NCI-H1436 treated with DMSO at 0.1 percent for 48 hours (cell line): ENCODE measurements around the gene TTLL5.

Experiments used
- DNase-seq: peaks from one replicate; lab custom pipeline; 2025; lab: John Stamatoyannopoulos, UW

The TTLL5 gene

GRCh38 chr14:75804570-75805275, 143.7 kb downstream of the TTLL5 start:
- DNase-seq: no peak

- no peak for DNase-seq
Measured at GRCh38 chr14:75805646-75806045, 144.6 kb downstream of the TTLL5 start.

- DNase-seq: no peak
Measured at GRCh38 chr14:75806352-75806832, 145.3 kb downstream of the TTLL5 start.

DNA sequence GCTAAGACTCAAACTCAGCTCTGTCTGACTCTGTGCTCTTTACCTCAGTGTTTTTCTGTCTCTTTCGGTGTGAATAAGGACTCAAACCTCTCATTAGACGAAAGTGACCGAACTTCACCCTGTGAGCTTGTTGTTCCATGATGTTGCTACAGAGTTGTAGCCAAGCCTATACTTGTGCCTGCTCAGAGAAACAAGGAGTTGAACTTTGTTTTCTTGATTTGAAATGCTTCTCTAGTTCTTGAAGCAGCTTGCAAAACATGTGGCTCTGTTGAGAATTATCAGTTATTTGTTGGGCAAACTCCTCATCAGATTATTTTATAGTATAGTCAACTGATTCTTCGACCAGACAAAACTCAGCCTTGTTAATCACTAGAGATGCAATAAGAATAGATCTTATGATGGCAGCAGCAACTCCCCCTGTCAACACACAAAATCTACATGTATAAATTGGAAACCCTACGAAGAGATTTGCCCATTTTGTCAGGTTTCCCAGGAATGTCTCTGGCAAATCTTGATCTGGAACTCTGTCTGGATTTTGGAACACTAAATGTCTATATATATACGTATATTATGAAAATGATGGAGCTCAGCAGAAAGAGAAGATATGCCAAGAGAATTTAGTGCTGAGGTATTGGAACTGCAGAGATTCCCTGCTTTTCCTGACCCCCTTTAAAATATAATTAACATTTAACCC, 146.8 kb downstream of the TTLL5 start:
- DNase-seq: no peak

DNA sequence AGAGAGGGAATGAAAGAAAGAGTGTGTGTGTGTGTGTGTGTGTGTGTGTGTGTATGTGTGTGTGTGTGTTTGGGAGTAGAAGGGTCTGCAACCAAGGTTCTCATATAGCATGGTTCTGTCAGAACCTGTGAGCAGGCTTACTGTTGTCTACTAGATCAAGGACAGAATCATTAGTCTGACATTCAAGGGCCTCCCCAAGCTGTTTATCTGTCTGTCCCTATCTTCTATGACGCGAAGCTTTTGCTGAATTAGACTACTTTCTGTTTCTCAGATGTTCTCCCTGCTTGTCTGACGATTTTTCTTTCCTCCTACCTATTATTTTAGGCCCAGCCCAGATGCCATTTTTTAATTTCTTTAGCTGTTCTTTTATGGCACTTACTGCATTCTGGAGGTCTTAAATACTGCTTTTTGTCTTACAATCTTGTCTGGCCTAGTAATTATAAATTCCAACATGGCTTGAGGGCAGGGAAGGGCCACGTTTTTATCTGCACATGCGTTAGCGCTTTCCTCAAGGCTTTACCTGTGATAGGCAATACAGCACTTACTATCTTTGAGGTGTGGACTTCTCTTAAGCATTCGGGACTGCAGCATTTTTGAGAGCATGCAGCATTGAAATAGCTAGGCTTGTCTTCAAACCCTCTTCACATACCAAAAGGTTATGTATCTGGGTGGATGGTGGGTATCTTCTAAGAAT, 150.2 kb downstream of the TTLL5 start:
- DNase-seq: no peak

DNA sequence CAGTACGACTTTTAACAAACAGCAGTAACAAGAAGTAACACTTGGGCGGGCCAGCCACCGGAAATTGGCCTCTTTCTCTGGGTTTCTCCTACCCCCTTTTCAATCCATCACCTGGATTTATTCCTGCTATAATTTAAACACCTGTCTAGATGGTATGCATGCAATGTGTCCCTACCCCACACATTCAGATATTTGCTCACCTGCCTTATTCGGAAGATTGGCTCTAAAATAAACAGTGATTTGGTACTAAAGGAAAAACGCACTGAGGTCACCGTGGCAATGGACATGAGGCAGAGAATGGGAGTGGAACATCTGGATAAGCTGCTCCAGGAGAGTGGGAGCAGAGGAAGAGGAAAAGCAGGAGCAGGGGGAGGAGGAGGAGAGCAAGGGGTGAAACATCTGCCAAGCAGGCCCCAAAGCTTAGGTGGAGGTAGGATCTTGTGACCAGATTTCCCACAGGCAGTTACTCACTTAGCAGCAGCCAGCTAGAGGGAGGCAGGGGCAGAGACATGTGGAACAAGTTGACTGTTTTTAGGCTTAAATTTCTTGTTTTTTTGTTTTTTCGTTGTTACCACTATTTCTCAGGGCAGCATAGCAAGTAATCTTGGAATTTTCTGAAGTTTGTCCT, 150.9 kb downstream of the TTLL5 start:
- DNase-seq: no peak

DNA sequence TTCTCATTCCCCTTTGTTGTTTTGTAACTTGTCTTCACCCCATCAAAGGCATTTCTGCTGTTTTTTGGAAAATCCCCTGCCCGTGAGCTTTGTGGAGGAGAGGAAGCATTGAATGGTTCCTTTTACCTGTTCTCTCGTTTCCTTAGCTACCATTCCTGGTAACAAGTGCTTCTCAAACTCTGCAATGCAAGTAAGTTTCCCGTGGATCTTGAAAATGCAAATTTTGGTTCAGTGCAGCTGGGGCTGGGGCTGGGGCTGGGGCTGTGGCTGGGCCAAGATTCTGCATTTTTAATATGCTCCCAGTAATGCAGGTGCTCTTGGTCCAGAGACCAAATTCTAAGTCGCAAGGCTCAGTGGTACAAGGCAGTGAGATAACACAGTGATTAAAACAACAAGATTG, 151.6 kb downstream of the TTLL5 start:
- no peak for DNase-seq

DNA sequence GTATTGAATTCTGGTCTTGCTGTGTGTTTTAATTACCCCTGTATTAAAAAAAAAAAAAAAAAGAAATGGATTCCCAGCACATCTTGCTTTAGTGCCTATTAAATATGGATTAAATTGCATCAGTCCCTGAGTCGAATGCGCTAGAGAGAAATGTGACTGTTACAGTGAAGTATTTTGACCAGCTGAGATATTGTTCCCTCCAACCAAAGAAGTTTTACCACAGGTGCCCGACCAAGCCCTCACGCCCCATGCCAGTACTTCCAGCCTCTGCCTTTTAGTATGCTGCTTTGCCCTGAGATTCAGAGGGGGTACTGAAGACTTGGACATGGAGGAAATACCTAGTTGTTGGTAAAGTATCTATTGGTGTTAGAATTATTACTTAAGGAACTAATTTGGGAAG, 159.7 kb downstream of the TTLL5 start:
- no peak for DNase-seq

- DNase-seq: no peak
Measured at GRCh38 chr14:75821831-75822521, 160.9 kb downstream of the TTLL5 start.

GRCh38 chr14:75822522-75823141, 161.6 kb downstream of the TTLL5 start:
- DNase-seq: no peak

DNA sequence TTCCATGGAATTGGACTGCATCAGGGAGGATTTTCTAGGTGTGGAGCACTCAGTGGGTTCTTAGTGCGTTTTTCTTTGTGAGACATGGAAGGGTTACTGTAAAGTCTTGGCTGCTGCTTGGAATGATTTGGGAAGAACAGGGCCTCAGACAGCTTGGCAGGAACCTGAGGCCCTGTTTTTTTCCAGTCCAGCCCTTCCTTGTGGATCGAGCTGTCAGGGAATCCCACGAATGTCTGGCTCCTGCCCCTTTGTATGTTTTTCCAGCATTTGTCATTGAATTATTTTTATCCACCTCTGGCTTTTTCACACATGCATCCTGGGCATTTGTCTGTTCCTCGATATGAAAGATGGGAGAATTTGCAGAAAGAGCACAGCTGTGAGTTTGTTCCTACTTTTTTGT, 162.3 kb downstream of the TTLL5 start:
- DNase-seq: no peak

DNA sequence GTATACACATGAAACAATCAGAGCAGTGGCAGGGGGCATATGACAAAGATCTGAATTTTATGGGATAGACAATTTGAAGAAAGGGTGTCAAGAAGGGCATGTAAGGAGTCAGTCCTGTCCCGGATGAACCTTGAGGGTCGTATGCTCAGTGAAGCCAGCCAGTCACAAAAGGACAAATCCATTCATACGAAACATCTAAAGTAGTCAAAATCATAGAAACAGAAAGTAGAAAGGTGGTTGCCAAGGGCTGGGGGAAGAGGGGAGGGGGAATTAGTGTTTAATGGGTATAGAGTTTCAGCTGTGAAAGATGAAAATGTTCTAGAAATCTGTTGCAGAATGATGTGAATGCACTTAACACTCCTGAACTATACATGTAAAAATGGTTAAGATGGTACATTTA, 163.3 kb downstream of the TTLL5 start:
- no peak for DNase-seq

GRCh38 chr14:75825147-75825592, 164.1 kb downstream of the TTLL5 start:
- no peak for DNase-seq

DNA sequence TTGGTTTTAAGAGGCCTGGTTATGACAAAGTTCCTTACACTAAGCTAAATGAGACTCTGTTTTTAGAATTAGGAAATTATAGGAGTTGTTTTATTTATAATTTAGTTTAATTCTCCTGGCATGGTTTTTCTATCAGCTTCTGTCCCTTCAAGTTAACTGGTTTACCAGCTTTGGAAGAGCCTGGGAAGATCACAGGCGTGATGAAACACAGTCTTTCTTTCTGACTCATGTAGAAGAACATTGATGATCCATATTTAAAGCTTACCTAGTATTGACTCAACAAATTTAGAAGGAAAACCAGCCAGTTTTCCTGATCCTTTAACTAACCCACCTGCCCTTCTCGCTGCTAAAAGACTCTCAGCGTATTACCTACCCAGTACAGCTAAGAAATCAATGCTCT, 165.6 kb downstream of the TTLL5 start:
- DNase-seq: no peak

DNA sequence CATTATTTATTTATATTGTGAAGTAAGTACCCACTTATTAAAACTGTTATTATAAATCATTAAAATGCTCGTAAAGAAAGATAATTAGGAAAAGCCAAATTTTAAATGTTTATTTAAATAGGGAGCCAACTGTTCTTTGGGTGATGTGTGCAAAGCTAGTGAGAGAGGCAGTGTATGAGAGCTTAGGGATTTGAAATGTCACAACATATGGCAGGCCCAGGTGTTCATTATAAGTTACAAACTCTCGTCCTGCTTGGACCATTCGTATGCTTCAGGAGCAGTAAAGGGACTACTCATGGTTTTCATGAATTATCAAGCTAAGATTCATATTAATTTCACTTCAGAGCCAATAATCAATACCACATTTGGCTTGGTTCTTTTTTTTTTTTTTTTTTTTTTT, 166.3 kb downstream of the TTLL5 start:
- no peak for DNase-seq

DNA sequence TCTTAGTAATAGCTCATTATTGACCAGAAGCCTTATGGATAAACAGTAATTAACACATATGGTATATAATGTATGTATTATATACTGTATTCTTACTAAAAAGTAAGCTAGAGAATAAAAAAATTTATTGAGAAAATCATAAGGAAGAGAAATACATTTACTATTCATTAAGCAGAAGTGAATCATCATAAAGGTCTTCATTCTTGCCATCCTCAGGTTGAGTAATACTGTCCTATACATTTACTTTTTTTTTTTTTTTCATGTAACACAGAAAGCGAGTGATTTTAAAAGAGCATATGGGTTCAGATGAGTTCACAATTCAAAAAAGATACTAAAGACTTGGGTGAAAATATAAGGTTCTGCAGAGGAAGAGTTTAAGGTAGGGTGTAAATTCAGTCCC, 168.3 kb downstream of the TTLL5 start:
- no peak for DNase-seq

DNA sequence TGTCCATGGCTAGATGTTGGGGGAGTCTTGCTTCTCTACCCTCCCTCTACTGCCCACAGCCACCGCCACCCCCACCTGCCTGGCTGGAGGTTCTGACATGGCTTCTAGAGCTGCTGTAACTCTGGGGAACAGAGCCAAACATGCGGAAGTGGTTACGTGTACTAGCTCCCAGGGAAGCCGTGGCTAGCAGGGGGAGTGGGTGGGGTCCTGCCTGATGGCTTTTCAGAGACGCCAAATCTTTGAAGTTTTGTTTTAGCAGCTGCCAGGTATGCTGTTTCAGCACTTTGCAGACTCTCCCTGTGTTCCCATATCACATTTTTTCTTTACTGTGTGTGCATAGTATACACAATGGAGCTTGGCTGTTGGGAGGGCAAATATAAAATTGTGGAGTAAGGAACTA, 170.4 kb downstream of the TTLL5 start:
- DNase-seq: no peak

GRCh38 chr14:75831952-75832351, 170.9 kb downstream of the TTLL5 start:
- no peak for DNase-seq

GRCh38 chr14:75832621-75833297, 171.7 kb downstream of the TTLL5 start:
- no peak for DNase-seq

- DNase-seq: no peak
Measured at GRCh38 chr14:75833326-75834020, 172.4 kb downstream of the TTLL5 start.
